IMR-90 (cell line): ENCODE measurements around the gene GNG7. TPM values are rescaled to one million over a fixed set of nuclear protein-coding genes. Genes with fewer than 3 reads are reported as not detected.
A peak's percentile ranks its signal among the peaks of the same experiment; 100 is the strongest.

Experiments
- ATAC-seq: fragments of 200-7000 bp; cut with Tn5 transposase; 2 replicates; pipeline ENCODE4 v1.9.1; 2020; ENCODE audit warnings: low read depth, mild to moderate bottlenecking, moderate library complexity
- BruUV-seq: library from RNA; stranded (reverse); fragments of 400-500 nt; replicated peaks from 2 replicates; lab custom pipeline; 2021; lab: Mats Ljungman, UMichigan
- CTCF ChIA-PET: fragments of 300-600 bp; formaldehyde crosslinking; extraction: SDS; loops from one replicate; lab custom pipeline; 2021; ENCODE audit warnings: antibody characterized with exemption; lab: Yijun Ruan, JAX
- POLR2A ChIA-PET: fragments of 300-600 bp; sonication (Branson Sonifier 250); formaldehyde crosslinking; loops from one replicate; lab custom pipeline; 2022; ENCODE audit warnings: antibody characterized with exemption; ENCODE audit not compliant: unreplicated experiment; lab: Charles Lee
- DNase-seq: peaks from one replicate; pipeline ENCODE4 v3.0.0; 2013
- H2AFZ ChIP-seq: replicated peaks from 2 replicates; pipeline ENCODE3; 2013; ENCODE audit warnings: low read length, mild to moderate bottlenecking; ENCODE audit not compliant: poor library complexity
- H2AK5ac ChIP-seq: 2 replicates; pipeline ENCODE4 v1.6.1; 2013; ENCODE audit warnings: low read depth, low read length, inconsistent platforms
- H2AK9ac ChIP-seq: replicated peaks from 2 replicates; pipeline ENCODE3; 2013; ENCODE audit warnings: mild to moderate bottlenecking, low read depth, low read length, moderate library complexity; ENCODE audit not compliant: poor library complexity
- H2BK120ac ChIP-seq: 2 replicates; pipeline ENCODE4 v1.6.1; 2013; ENCODE audit warnings: low read depth, low read length, inconsistent platforms
- H2BK15ac ChIP-seq: 3 replicates; pipeline ENCODE4 v1.6.1; 2013; ENCODE audit warnings: low read depth, low read length, inconsistent platforms
- H2BK20ac ChIP-seq: 2 replicates; pipeline ENCODE4 v1.6.1; 2013; ENCODE audit warnings: low read depth, mild to moderate bottlenecking, inconsistent platforms, low read length, moderate library complexity
- H2BK5ac ChIP-seq: 2 replicates; pipeline ENCODE4 v1.6.1; 2013; ENCODE audit warnings: mild to moderate bottlenecking, low read depth, low read length, inconsistent platforms; ENCODE audit not compliant: poor library complexity, severe bottlenecking
- H3K14ac ChIP-seq: replicated peaks from 2 replicates; pipeline ENCODE4 v1.6.1; 2013; ENCODE audit warnings: low read depth, low read length, inconsistent platforms
- H3K18ac ChIP-seq: 2 replicates; pipeline ENCODE4 v1.6.1; 2013; ENCODE audit warnings: low read depth, low read length, control low read depth
- H3K23ac ChIP-seq: 2 replicates; pipeline ENCODE4 v1.6.1; 2013; ENCODE audit warnings: low read depth, low read length, inconsistent platforms
- H3K27ac ChIP-seq: 2 replicates; pipeline ENCODE4 v1.5.1; 2013; ENCODE audit warnings: mild to moderate bottlenecking, control low read depth, low read length; ENCODE audit not compliant: insufficient read depth
- H3K27me3 ChIP-seq: 2 replicates; pipeline ENCODE4 v1.6.1; 2013; ENCODE audit warnings: low read length; ENCODE audit not compliant: control insufficient read depth, insufficient read depth
- H3K36me3 ChIP-seq: 2 replicates; pipeline ENCODE4 v1.6.1; 2013; ENCODE audit warnings: low read length, mixed read lengths; ENCODE audit not compliant: control insufficient read depth, insufficient read depth
- H3K4ac ChIP-seq: 2 replicates; pipeline ENCODE4 v1.6.1; 2013; ENCODE audit warnings: low read depth, low read length, inconsistent platforms
- H3K4me1 ChIP-seq: 2 replicates; pipeline ENCODE4 v1.6.1; 2013; ENCODE audit warnings: low read length, mixed read lengths; ENCODE audit not compliant: control insufficient read depth, insufficient read depth
- H3K4me2 ChIP-seq: 2 replicates; pipeline ENCODE4 v1.6.1; 2013; ENCODE audit warnings: low read depth, mild to moderate bottlenecking, control low read depth, low read length, moderate library complexity
- H3K4me3 ChIP-seq: 2 replicates; pipeline ENCODE4 v1.5.1; 2013; ENCODE audit warnings: low read depth, mild to moderate bottlenecking, control low read depth, low read length, moderate library complexity; ENCODE audit not compliant: insufficient read depth
- H3K56ac ChIP-seq: 2 replicates; pipeline ENCODE4 v1.6.1; 2013; ENCODE audit warnings: low read length, inconsistent platforms; ENCODE audit not compliant: insufficient read depth; ENCODE audit errors: extremely low read depth
- H3K79me1 ChIP-seq, 2 experiments: 2 replicates each; pipeline ENCODE4 v1.6.1; 2013; ENCODE audit warnings: low read length in 2 of 2, inconsistent platforms in 1 of 2, low read depth in 1 of 2
- H3K9ac ChIP-seq: 2 replicates; pipeline ENCODE4 v1.6.1; 2013; ENCODE audit warnings: low read depth, low read length, control low read depth
- H3K9me1 ChIP-seq: 2 replicates; pipeline ENCODE4 v1.6.1; 2013; ENCODE audit warnings: low read length, inconsistent platforms; ENCODE audit not compliant: insufficient read depth
- H3K9me3 ChIP-seq: 2 replicates; pipeline ENCODE4 v1.6.1; 2013; ENCODE audit warnings: low read length; ENCODE audit not compliant: control insufficient read depth, insufficient read depth
- H4K20me1 ChIP-seq: 2 replicates; pipeline ENCODE4 v1.6.1; 2013; ENCODE audit warnings: low read length, inconsistent platforms; ENCODE audit not compliant: insufficient read depth
- H4K5ac ChIP-seq: 2 replicates; pipeline ENCODE4 v1.6.1; 2013; ENCODE audit warnings: mild to moderate bottlenecking, low read depth, low read length, control low read depth
- H4K8ac ChIP-seq, 2 experiments: 2 replicates each; pipeline ENCODE4 v1.6.1; 2013; ENCODE audit warnings: low read depth in 2 of 2, low read length in 2 of 2, control low read depth in 1 of 2, inconsistent platforms in 1 of 2
- H4K91ac ChIP-seq: 2 replicates; pipeline ENCODE4 v1.6.1; 2013; ENCODE audit warnings: low read depth, low read length, inconsistent platforms; ENCODE audit not compliant: insufficient read depth
- MXI1 ChIP-seq: IDR thresholded peaks from 2 replicates; pipeline ENCODE4 v1.6.1; 2012; ENCODE audit warnings: low read depth, mild to moderate bottlenecking, low read length, moderate library complexity, borderline replicate concordance
- RCOR1 ChIP-seq: IDR thresholded peaks from 2 replicates; pipeline ENCODE4 v1.6.1; 2012; ENCODE audit warnings: mild to moderate bottlenecking, low read length, improper control_type of control experiment; ENCODE audit not compliant: insufficient replicate concordance
- WGBS, 2 experiments: methylation state at CpG; one replicate each; pipeline versions ENCODE4 v1.1.5 to v1.1.7; 2013; ENCODE audit warnings: missing lambda C conversion rate in 2 of 2; ENCODE audit not compliant: insufficient read length in 1 of 2; ENCODE audit errors: extremely low coverage in 2 of 2; 5-methylcytosine and 5-hydroxymethylcytosine counted together
- dilution Hi-C: fragments of 300-500 bp; cut with HindIII; formaldehyde crosslinking; loops from one replicate; pipeline ENCODE4 v1.14.3; 2018; ENCODE audit warnings: low sequenced_read_pairs; ENCODE audit not compliant: unreplicated experiment
- in situ Hi-C: fragments of 300-500 bp; cut with MboI; formaldehyde crosslinking; loops from 3 replicates; pipeline ENCODE4 v1.14.3; 2019; ENCODE audit warnings: low sequenced_read_pairs, inconsistent platforms, mixed read lengths
- intact Hi-C: fragments of 100-400 bp; cut with micrococcal nuclease; formaldehyde crosslinking; loops from 2 replicates; pipeline ENCODE4 v1.10.0; 2022
- polyA plus RNA-seq, 3 experiments: library from polyadenylated mRNA; depleted of rRNA; stranded (reverse); fragments of >200 nt; gene quantifications; 2 replicates each; pipeline ENCODE4 v1.2.3, GENCODE V29; 2012; ENCODE audit warnings: low replicate concordance in 1 of 3
- total RNA-seq: library from RNA; depleted of rRNA; stranded (reverse); fragments of >200 nt; gene quantifications from 2 replicates; pipeline ENCODE4 v1.2.3, GENCODE V29; 2012

The GNG7 gene
- total and polyA plus RNA-seq, 2 of the 4 experiments (the other 2 are of a cell fraction), result under 0.01 to 0.21 TPM

GRCh38 chr19:2588081-2588777, 114.3 kb downstream of the GNG7 start:
- no TSS peak for BruUV-seq
- no peak overlapping the region for H2BK120ac ChIP-seq
- no peak overlapping the region for H3K18ac ChIP-seq
- no peak overlapping the region for H2BK20ac ChIP-seq
- no peaks in the 10 kb centered on the region for H4K20me1 ChIP-seq
- peaks cover 11% of the 10 kb centered on the region for H3K27me3 ChIP-seq
- H4K8ac ChIP-seq, result no peak overlapping the region; a peak in 1 of 4 replicates
- H3K14ac ChIP-seq, result peak overlapping the region; percentile 32; the same call in 1 of the 2 replicates
- no peak overlapping the region for H3K9ac ChIP-seq
- no peak overlapping the region for H4K5ac ChIP-seq
- no peak overlapping the region for H2BK5ac ChIP-seq
- H3K56ac ChIP-seq, result no peak overlapping the region
- peak; percentile 58 for DNase-seq
- H3K4me3 ChIP-seq, result no peak overlapping the region
- H3K27ac ChIP-seq, result no peak overlapping the region
- no peak overlapping the region for H2AK5ac ChIP-seq
- H3K79me1 ChIP-seq, result no peaks in the 10 kb centered on the region
- TF ChIP-seq RCOR1 (peak; percentile 11), MXI1 (no peak)
- peaks cover 3% of the 10 kb centered on the region; the same call in 1 of the 2 replicates for H3K9me1 ChIP-seq
- H4K91ac ChIP-seq, result no peak overlapping the region
- in situ Hi-C loops (no loop called here), dilution Hi-C loops (no loop called here), intact Hi-C loops (no loop called here)
- no peak overlapping the region for H3K23ac ChIP-seq
- peak overlapping the region; percentile 34 for H2AFZ ChIP-seq
- peaks cover 4% of the 10 kb centered on the region for H3K9me3 ChIP-seq
- no peak overlapping the region for H3K4ac ChIP-seq
- ChIA-PET POLR2A (interaction anchor here (1.8 kb wide), 1 partner anchor 112 kb away, joined by 10 read pairs; the partner anchor contains the start of gene GADD45B), CTCF (interaction anchor here (0.6 kb wide), 1 partner anchor 120 kb away, joined by 3 read pairs; no protein-coding TSS in a partner anchor)
- no peak overlapping the region for H2BK15ac ChIP-seq
- peaks cover 5% of the 10 kb centered on the region; the same call in 1 of the 2 replicates for H3K4me1 ChIP-seq
- peak; percentile 14; the same call in 1 of the 2 replicates for ATAC-seq
- 27% methylated on average over 19 of the region's 30 CpGs; no CpG with 5 or more reads in 1 of the 2 experiments for WGBS, 2 experiments
- H3K4me2 ChIP-seq, result no peak overlapping the region
- H2AK9ac ChIP-seq, result peak overlapping the region; percentile 94
- H3K36me3 ChIP-seq, result no peaks in the 10 kb centered on the region
